ENCODE data around the gene MISP.

Gene MISP

GRCh38 chr19:763181-763580, 12.3 kb downstream of the MISP start:
- H3K4me1 ChIP-seq (ENCODE audit: insufficient read depth, low read length, severe bottlenecking) = no peaks in the 10 kb centered on the region
- no peaks in the 10 kb centered on the region for H3K36me3 ChIP-seq (ENCODE audit: insufficient read depth, low read length)
- no peaks in the 10 kb centered on the region; the same call in 1 of the 2 replicates for H3K27me3 ChIP-seq (ENCODE audit: insufficient read depth, low read length)
- no peaks in the 10 kb centered on the region for H3F3A ChIP-seq (ENCODE audit: insufficient read depth, low read length)
- no peak overlapping the region for H3K4me2 ChIP-seq (ENCODE audit: low read length)
- no peaks in the 10 kb centered on the region for H3K79me2 ChIP-seq (ENCODE audit: insufficient read depth, low read length)
- H4K20me1 ChIP-seq (ENCODE audit: insufficient read depth, low read length) = no peaks in the 10 kb centered on the region
- H3K9me2 ChIP-seq (ENCODE audit: low read depth, low read length) = no peaks in the 10 kb centered on the region
- no peak overlapping the region for H3K9ac ChIP-seq (ENCODE audit: low read length)
- no peak overlapping the region for H3K4me3 ChIP-seq (ENCODE audit: low read depth, low read length, poor library complexity, severe bottlenecking)
- no peak overlapping the region for H3K27ac ChIP-seq (ENCODE audit: low read depth, low read length, poor library complexity, severe bottlenecking)
- H3K9me3 ChIP-seq (ENCODE audit: low read length) = peaks cover 5% of the 10 kb centered on the region; the same call in 1 of the 2 replicates
- H2AFZ ChIP-seq (ENCODE audit: low read length) = no peak overlapping the region
- TF ChIP-seq EZH2 (IDR thresholded peaks at IDR 0.05; ENCODE audit: borderline replicate concordance, low read length) = no peak
- TF ChIP-seq CTCF (IDR thresholded peaks at IDR 0.05; ENCODE audit: low read length) = no peak

- Histone ChIP-seq H3F3A (ENCODE audit: insufficient read depth, low read length) (no peaks in the 10 kb centered on the region), H2AFZ (ENCODE audit: low read length) (no peak overlapping the region), H3K9me3 (ENCODE audit: low read length) (no peaks in the 10 kb centered on the region), H3K4me3 (ENCODE audit: low read depth, low read length, poor library complexity, severe bottlenecking) (no peak overlapping the region), H3K27ac (ENCODE audit: low read depth, low read length, poor library complexity, severe bottlenecking) (no peak overlapping the region), H3K27me3 (ENCODE audit: insufficient read depth, low read length) (no peaks in the 10 kb centered on the region), H3K4me2 (ENCODE audit: low read length) (no peak overlapping the region), H3K79me2 (ENCODE audit: insufficient read depth, low read length) (no peaks in the 10 kb centered on the region), H4K20me1 (ENCODE audit: insufficient read depth, low read length) (no peaks in the 10 kb centered on the region), H3K4me1 (ENCODE audit: insufficient read depth, low read length, severe bottlenecking) (no peaks in the 10 kb centered on the region), H3K9ac (ENCODE audit: low read length) (no peak overlapping the region), H3K9me2 (ENCODE audit: low read depth, low read length) (no peaks in the 10 kb centered on the region), H3K36me3 (ENCODE audit: insufficient read depth, low read length) (no peaks in the 10 kb centered on the region)
- TF ChIP-seq EZH2 (IDR thresholded peaks at IDR 0.05; ENCODE audit: borderline replicate concordance, low read length) (no peak), CTCF (IDR thresholded peaks at IDR 0.05; ENCODE audit: low read length) (no peak)
These were observed 13.0 kb downstream of the MISP start for GRCh38 chr19:763869-764268.

GRCh38 chr19:764301-764700, 13.4 kb downstream of the MISP start:
- Histone ChIP-seq H3K4me3 (ENCODE audit: low read depth, low read length, poor library complexity, severe bottlenecking) (no peak overlapping the region), H3K9ac (ENCODE audit: low read length) (no peak overlapping the region), H3K4me1 (ENCODE audit: insufficient read depth, low read length, severe bottlenecking) (no peaks in the 10 kb centered on the region), H3K79me2 (ENCODE audit: insufficient read depth, low read length) (no peaks in the 10 kb centered on the region), H3K27me3 (ENCODE audit: insufficient read depth, low read length) (no peaks in the 10 kb centered on the region), H3K9me2 (ENCODE audit: low read depth, low read length) (no peaks in the 10 kb centered on the region), H3K36me3 (ENCODE audit: insufficient read depth, low read length) (no peaks in the 10 kb centered on the region), H3K4me2 (ENCODE audit: low read length) (no peak overlapping the region), H3F3A (ENCODE audit: insufficient read depth, low read length) (no peaks in the 10 kb centered on the region), H3K9me3 (ENCODE audit: low read length) (no peaks in the 10 kb centered on the region), H2AFZ (ENCODE audit: low read length) (no peak overlapping the region), H4K20me1 (ENCODE audit: insufficient read depth, low read length) (no peaks in the 10 kb centered on the region), H3K27ac (ENCODE audit: low read depth, low read length, poor library complexity, severe bottlenecking) (no peak overlapping the region)
- TF ChIP-seq CTCF (IDR thresholded peaks at IDR 0.05; ENCODE audit: low read length) (no peak), EZH2 (IDR thresholded peaks at IDR 0.05; ENCODE audit: borderline replicate concordance, low read length) (no peak)

Measured in OCI-LY1 (cell line).